GM23338 (cell line): ENCODE results near the gene IL16. TPM values are rescaled to one million over a fixed set of nuclear protein-coding genes. Genes with fewer than 3 reads are reported as not detected.

Experiments
- ATAC-seq: fragments of 200-7000 bp; cut with Tn5 transposase; 3 replicates; pipeline ENCODE4 v1.9.1; 2020
- DNase-seq: peaks from one replicate; pipeline ENCODE4 v3.0.0-alpha.2; 2015; ENCODE audit warnings: low spot score
- H2AFZ ChIP-seq: fragments of 200-600 bp; sonication (generic); 2 replicates; pipeline ENCODE4 v1.8.0; 2016; ENCODE audit warnings: antibody characterized with exemption, mild to moderate bottlenecking, moderate library complexity
- H3F3A ChIP-seq: fragments of 200-600 bp; sonication (generic); replicated peaks from 2 replicates; pipeline ENCODE4 v1.8.0; 2017; ENCODE audit warnings: antibody characterized with exemption, mixed run types, low read depth
- H3K27ac ChIP-seq: fragments of 200-600 bp; sonication (generic); 2 replicates; pipeline ENCODE4 v1.6.1; 2016; ENCODE audit warnings: low read depth
- H3K27me3 ChIP-seq: fragments of 200-600 bp; sonication (generic); 2 replicates; pipeline ENCODE4 v1.8.0; 2016; ENCODE audit warnings: mild to moderate bottlenecking, mixed run types, moderate library complexity; ENCODE audit not compliant: insufficient read depth
- H3K36me3 ChIP-seq: fragments of 200-600 bp; sonication (generic); 2 replicates; pipeline ENCODE4 v1.8.0; 2016; ENCODE audit warnings: mild to moderate bottlenecking; ENCODE audit not compliant: insufficient read depth
- H3K4me1 ChIP-seq: fragments of 200-600 bp; sonication (generic); 2 replicates; pipeline ENCODE4 v1.8.0; 2016; ENCODE audit warnings: mild to moderate bottlenecking, moderate library complexity; ENCODE audit not compliant: insufficient read depth
- H3K4me2 ChIP-seq: fragments of 200-600 bp; sonication (generic); 2 replicates; pipeline ENCODE4 v1.7.1; 2017; ENCODE audit warnings: mixed run types
- H3K4me3 ChIP-seq: fragments of 200-600 bp; sonication (generic); 2 replicates; pipeline ENCODE4 v1.6.1; 2016; ENCODE audit warnings: mixed run types
- H3K79me2 ChIP-seq: fragments of 200-600 bp; sonication (generic); replicated peaks from 2 replicates; pipeline ENCODE4 v1.8.0; 2017; ENCODE audit warnings: mild to moderate bottlenecking; ENCODE audit not compliant: insufficient read depth
- H3K9me2 ChIP-seq: fragments of 200-600 bp; sonication (generic); 2 replicates; pipeline ENCODE4 v1.8.0; 2017; ENCODE audit not compliant: insufficient read depth
- H4K20me1 ChIP-seq: fragments of 200-600 bp; sonication (generic); replicated peaks from 2 replicates; pipeline ENCODE4 v1.8.0; 2017; ENCODE audit warnings: mild to moderate bottlenecking; ENCODE audit not compliant: insufficient read depth
- H3K27ac Mint-ChIP-seq: 2 replicates; pipeline ENCODE4 v1.8.0; 2020; ENCODE audit warnings: inconsistent platforms, mild to moderate bottlenecking, moderate library complexity, mixed read lengths
- H3K27me3 Mint-ChIP-seq: 3 replicates; pipeline ENCODE4 v1.8.0; 2022; ENCODE audit warnings: low read depth, mild to moderate bottlenecking, moderate library complexity, mixed read lengths, inconsistent platforms; ENCODE audit not compliant: insufficient read depth, poor library complexity
- H3K36me3 Mint-ChIP-seq: 3 replicates; pipeline ENCODE4 v1.8.0; 2021; ENCODE audit warnings: low read depth, mild to moderate bottlenecking, inconsistent platforms, moderate library complexity, mixed read lengths
- H3K4me1 Mint-ChIP-seq: 3 replicates; pipeline ENCODE4 v1.8.0; 2020; ENCODE audit warnings: mild to moderate bottlenecking, inconsistent platforms, mixed read lengths
- H3K4me3 Mint-ChIP-seq: 3 replicates; pipeline ENCODE4 v1.8.0; 2021; ENCODE audit warnings: moderate library complexity, mild to moderate bottlenecking, inconsistent platforms, mixed read lengths
- H3K9me3 Mint-ChIP-seq: 3 replicates; pipeline ENCODE4 v1.8.0; 2020; ENCODE audit warnings: moderate library complexity, mild to moderate bottlenecking, inconsistent platforms, mixed read lengths
- CREB1 ChIP-seq: fragments of 250-450 bp; sonication (Bioruptor Pico); IDR thresholded peaks from 2 replicates; pipeline ENCODE4 v1.5.0; 2020; ENCODE audit warnings: low read depth, mild to moderate bottlenecking, moderate library complexity
- ETS1 ChIP-seq: IDR thresholded peaks from 2 replicates; pipeline ENCODE4 v1.6.1; 2016; ENCODE audit warnings: antibody characterized with exemption
- EZH2 ChIP-seq: fragments of 200-600 bp; sonication (generic); IDR thresholded peaks from one replicate; pipeline ENCODE4 v1.8.0; 2017; ENCODE audit warnings: antibody characterized with exemption, mild to moderate bottlenecking, low read depth; ENCODE audit not compliant: unreplicated experiment
- EZH2phosphoT487 ChIP-seq: fragments of 200-600 bp; sonication (generic); IDR thresholded peaks from one replicate; pipeline ENCODE4 v1.8.1; 2018; ENCODE audit warnings: antibody characterized with exemption; ENCODE audit not compliant: unreplicated experiment
- JUNB ChIP-seq: IDR thresholded peaks from one replicate; pipeline ENCODE4 v1.6.1; 2016; ENCODE audit warnings: antibody characterized with exemption; ENCODE audit not compliant: unreplicated experiment
- NANOG ChIP-seq: IDR thresholded peaks from 2 replicates; pipeline ENCODE4 v1.6.1; 2016; ENCODE audit warnings: antibody characterized with exemption, borderline replicate concordance
- REST ChIP-seq: IDR thresholded peaks from one replicate; pipeline ENCODE4 v1.6.1; 2018; ENCODE audit warnings: antibody characterized with exemption; ENCODE audit not compliant: unreplicated experiment
- STAT1 ChIP-seq: IDR thresholded peaks from one replicate; pipeline ENCODE4 v1.6.1; 2016; ENCODE audit warnings: antibody characterized with exemption; ENCODE audit not compliant: unreplicated experiment
- ZNF114 ChIP-seq: fragments of 250-450 bp; sonication (Bioruptor Pico); IDR thresholded peaks from 2 replicates; pipeline ENCODE4 v1.5.0; 2020; ENCODE audit warnings: mild to moderate bottlenecking, moderate library complexity
- ZNF331 ChIP-seq: fragments of 250-450 bp; sonication (Bioruptor Pico); IDR thresholded peaks from 2 replicates; pipeline ENCODE4 v1.5.0; 2020; ENCODE audit warnings: low read depth, mild to moderate bottlenecking, moderate library complexity
- ZNF462 ChIP-seq: fragments of 250-450 bp; sonication (Bioruptor Pico); IDR thresholded peaks from 2 replicates; pipeline ENCODE4 v1.5.0; 2020; ENCODE audit warnings: mild to moderate bottlenecking, moderate library complexity
- polyA plus RNA-seq: library from polyadenylated mRNA; unstranded; fragments of >200 nt; fragmentation: Nextera tagmentation; extraction: Ambion mirVana; gene quantifications from 2 replicates; pipeline ENCODE4 v1.2.1, GENCODE V29; 2016
- total RNA-seq: library from RNA; depleted of rRNA; stranded (reverse); fragments of >200 nt; shearing (Covaris generic); gene quantifications from 2 replicates; pipeline ENCODE4 v1.2.3, GENCODE V29; 2014
- TF ChIP-seq, protein P1 (sequence below), 2 experiments: fragments of 200-600 bp in 1 of 2; sonication (generic) in 1 of 2; conservative IDR thresholded peaks; 2 replicates each; pipeline versions ENCODE4 v1.5.1 to v1.6.1; 2016 to 2017; ENCODE audit warnings: antibody characterized with exemption in 2 of 2, low read depth in 2 of 2, mild to moderate bottlenecking in 2 of 2, moderate library complexity in 1 of 2

The IL16 gene
- total and polyA plus RNA-seq, 2 experiments from 2014 or later = 0.29 TPM; not detected in 1

GRCh38 chr15:81292523-81293001 is 95.9 kb downstream of the IL16 start (continued):
- no peak for TF ChIP-seq NANOG
- no peak for TF ChIP-seq CREB1 (CRISPR knock-in tag)
- TF ChIP-seq ZNF114 = no peak
- TF ChIP-seq STAT1 = no peak
- no peak for TF ChIP-seq ZNF331

DNA sequence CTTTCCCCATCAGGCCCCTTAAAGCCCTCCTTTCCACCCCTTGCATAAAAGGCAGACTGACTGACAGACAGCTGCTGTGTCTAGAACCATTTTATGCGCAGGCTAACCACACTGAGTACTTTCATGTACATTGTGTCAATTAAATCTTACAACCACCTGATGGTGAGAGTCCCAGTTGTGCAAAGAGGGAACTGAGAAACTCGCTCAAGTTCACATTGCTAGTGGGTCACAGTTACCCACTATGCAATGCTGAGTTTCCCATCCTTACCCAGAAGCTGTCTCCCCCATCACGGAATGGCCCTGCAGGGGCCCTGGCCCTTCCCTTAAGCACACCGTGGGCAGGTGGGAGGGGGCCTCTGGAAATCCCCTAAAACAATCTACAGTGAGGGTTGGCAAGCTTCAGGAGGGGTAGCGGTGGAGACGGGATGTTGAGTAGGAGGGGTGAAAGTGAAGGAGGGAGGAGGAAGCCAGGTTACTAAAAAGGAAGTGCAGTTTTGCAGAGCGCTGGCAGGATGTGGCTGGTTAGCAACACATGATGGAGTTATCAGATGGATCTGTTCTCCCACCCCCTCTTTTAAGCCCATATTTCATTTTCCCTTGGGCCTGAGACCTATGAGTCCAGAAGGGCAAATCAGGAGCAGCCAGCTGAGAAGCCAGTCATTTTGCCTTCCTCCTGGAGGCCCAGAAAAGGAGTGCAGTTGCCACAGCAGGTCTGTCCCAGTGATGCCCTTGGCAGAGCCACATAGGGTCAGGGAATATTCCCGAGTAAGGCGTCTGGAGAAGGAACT is 97.2 kb downstream of the IL16 start:
- H2AFZ ChIP-seq = peak overlapping the region; percentile 83
- DNase-seq = no peak
- H3K4me2 ChIP-seq = no peak overlapping the region
- no peak for TF ChIP-seq ZNF462 (CRISPR knock-in tag)
- TF ChIP-seq JUNB = no peak
- TF ChIP-seq ZNF114 = no peak
- TF ChIP-seq, protein P1, sequence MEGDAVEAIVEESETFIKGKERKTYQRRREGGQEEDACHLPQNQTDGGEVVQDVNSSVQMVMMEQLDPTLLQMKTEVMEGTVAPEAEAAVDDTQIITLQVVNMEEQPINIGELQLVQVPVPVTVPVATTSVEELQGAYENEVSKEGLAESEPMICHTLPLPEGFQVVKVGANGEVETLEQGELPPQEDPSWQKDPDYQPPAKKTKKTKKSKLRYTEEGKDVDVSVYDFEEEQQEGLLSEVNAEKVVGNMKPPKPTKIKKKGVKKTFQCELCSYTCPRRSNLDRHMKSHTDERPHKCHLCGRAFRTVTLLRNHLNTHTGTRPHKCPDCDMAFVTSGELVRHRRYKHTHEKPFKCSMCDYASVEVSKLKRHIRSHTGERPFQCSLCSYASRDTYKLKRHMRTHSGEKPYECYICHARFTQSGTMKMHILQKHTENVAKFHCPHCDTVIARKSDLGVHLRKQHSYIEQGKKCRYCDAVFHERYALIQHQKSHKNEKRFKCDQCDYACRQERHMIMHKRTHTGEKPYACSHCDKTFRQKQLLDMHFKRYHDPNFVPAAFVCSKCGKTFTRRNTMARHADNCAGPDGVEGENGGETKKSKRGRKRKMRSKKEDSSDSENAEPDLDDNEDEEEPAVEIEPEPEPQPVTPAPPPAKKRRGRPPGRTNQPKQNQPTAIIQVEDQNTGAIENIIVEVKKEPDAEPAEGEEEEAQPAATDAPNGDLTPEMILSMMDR (conservative IDR thresholded peaks at IDR 0.05; ENCODE audit: low read depth in 2 of 2) = no peak
- no peak for TF ChIP-seq REST
- TF ChIP-seq STAT1 = no peak
- TF ChIP-seq EZH2phosphoT487 = no peak
- no peak for TF ChIP-seq NANOG
- TF ChIP-seq ETS1 = no peak
- no peak for TF ChIP-seq EZH2

More for the DNA sequence above, 97.2 kb downstream of the IL16 start:
- peaks cover 9% of the 10 kb centered on the region for H3K27me3 Mint-ChIP-seq
- H3K27ac Mint-ChIP-seq = no peak overlapping the region
- Histone ChIP-seq H3K4me3 (no peak overlapping the region), H3K36me3 (no peaks in the 10 kb centered on the region), H3F3A (no peaks in the 10 kb centered on the region), H3K79me2 (no peaks in the 10 kb centered on the region), H3K27me3 (no peaks in the 10 kb centered on the region), H3K4me1 (no peaks in the 10 kb centered on the region), H4K20me1 (no peaks in the 10 kb centered on the region), H3K9me2 (no peaks in the 10 kb centered on the region), H3K27ac (no peak overlapping the region)
- peaks cover 24% of the 10 kb centered on the region for H3K4me1 Mint-ChIP-seq
- H3K9me3 Mint-ChIP-seq = no peaks in the 10 kb centered on the region
- peak; percentile 42 for ATAC-seq
- H3K36me3 Mint-ChIP-seq = no peaks in the 10 kb centered on the region
- no peak overlapping the region for H3K4me3 Mint-ChIP-seq
